DMS79 (cell line): ENCODE measurements around the gene INVS.
A peak's percentile ranks its signal among the peaks of the same experiment; 100 is the strongest.
"Not testable (repeated sequence)": the region's sequence is repeated elsewhere in the genome, so short reads cannot be mapped to it uniquely, and the experiment has no call there.

ENCODE experiments used
- DNase-seq: peaks from one replicate; lab custom pipeline; 2025; lab: John Stamatoyannopoulos, UW

Gene INVS

DNA sequence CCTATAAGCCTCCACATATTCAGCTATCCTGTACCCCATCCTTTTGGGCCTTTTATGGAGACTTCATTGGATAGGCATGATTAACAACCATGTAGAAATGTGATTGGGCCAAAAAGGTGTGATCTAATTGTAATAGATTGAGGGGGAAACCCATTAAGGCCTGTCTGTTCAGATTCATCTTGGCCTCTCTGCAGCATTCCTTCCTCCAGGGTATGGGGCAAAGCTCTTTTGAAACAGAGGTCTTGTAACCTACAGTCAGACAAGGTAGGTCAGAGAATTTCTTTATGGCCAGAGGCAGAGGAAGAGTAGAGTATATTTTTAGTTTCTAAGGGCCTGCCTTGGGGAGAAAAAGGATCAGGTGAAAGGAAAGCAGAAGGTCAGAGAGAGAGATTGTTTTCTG, 98.5 kb downstream of the INVS start:
- DNase-seq, result no peak

DNA sequence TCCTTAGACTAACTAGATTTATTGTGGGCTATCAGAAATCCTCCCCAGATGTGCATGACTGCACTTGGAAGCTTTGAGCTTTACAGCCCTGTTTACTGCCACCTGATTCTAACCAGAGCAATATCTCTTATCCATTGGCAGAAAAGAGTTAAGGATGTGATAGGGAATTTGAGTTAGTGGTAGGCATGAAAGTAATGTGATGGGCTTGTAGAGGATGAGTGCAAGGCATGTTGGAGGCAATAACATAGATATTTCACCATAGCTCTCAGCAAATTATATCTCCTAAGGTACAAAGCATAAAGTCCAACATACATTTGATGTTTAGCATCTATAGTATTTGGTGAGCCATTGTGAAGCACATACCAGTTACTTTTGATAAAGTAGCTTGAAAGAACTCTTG, 103.8 kb downstream of the INVS start:
- DNase-seq, result no peak

DNA sequence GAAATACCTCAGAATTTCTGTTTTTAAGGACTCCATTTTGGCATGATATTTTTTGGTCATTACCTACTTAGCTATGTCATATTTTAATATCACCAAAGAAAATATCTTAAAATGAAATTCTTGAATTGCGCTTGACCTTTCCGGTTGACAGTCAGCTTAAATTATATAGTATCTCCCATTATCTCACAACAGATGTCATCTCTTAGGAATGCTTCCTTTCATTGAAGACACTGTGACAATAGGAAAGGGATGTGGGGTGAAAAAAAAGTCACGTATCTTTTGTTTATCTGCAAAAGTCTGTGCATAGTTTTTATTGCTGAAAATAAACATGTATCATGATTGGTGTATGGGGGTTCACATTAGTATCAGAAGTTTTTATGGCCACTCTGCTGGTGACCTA, 105.8 kb downstream of the INVS start:
- no peak for DNase-seq

DNA sequence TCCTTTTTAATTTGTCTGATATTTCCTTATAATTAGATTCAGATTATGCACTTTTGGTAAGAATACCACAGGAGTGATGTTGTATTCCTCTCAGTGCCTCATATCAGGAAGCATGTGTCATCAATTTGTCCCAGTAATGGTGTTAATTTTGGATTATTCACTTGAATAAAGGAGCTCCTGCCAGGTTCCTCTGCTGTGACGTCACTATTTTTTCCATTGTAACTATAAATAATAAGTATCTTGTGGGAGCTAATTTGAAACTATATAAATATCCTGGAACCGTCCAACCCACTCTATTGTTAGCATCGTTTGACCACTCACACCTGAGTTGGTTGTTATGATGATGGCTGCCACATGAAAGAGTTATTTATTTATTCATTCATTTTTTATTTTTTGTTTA, 107.9 kb downstream of the INVS start:
- DNase-seq, result no peak

DNA sequence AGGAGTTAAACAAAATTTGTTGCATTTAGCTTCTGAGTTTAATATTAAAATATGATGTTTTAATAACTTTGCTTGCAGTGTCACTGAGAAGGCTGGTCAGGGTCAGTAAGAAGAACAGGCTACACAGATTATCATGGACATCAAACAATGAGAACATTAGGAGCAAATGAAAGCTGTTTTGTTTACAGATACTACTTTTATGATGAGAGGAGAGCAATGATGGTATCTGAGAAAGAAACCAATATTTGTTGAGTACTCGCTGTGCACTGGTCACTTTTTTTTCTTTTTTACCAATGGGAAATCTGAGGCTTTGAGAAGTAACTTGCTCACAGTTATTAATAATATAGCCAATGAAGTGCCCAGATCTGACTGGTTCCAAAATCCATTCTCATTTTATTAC, 109.6 kb downstream of the INVS start:
- no peak for DNase-seq

DNA sequence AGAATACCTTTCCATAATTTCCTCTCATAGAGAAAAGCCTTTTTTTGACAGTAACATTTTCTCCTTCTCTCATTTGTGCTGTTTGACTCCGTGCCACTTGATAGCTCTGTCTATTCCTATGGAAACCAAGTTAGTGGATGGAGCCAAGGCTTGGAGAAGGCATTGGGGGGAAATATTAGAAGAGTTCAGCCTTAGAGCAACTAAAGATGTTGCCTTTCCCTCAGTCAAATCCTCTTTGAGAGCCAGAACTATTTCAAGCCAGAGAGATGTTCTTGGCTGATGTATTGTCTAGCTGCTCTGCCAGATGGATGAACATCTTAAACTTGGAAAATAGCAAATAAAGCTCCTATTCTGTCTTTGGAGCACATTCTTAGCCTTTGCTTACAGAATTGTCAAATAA, 112.4 kb downstream of the INVS start:
- no peak for DNase-seq

DNA sequence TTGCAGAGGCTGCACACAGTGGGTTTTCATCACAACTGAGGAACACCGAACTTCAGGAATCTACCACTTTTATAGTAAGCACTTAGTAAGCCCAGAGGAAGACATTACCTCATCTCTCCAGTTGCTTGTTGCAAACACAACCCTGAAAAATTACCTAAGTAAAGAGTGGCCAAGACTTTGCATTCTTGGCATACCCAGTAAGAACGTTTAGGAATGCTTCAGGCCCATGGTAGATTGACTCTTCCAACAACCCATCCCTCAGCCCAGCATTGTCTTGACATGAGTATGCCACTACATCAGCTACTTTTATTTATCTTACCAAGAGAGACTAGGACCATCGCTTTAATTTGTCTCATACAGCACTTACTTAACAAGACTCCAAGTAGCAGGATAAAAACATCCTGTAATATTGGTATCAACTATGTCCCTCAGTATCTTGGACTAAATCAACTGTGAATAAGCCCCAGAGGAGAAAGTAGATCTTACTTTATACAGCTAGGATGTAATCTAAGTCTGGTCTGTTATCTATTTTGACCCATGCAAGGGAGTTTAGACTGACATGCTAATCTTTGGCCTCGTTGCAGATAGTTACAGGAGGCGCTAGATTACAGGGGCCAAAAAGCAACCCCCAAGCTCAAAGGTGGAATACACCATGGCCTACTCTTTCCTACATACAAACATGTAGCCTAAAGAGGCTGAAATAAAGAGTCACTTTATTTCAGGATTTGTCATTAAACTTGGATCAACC, 114.9 kb downstream of the INVS start:
- DNase-seq, result no peak

DNA sequence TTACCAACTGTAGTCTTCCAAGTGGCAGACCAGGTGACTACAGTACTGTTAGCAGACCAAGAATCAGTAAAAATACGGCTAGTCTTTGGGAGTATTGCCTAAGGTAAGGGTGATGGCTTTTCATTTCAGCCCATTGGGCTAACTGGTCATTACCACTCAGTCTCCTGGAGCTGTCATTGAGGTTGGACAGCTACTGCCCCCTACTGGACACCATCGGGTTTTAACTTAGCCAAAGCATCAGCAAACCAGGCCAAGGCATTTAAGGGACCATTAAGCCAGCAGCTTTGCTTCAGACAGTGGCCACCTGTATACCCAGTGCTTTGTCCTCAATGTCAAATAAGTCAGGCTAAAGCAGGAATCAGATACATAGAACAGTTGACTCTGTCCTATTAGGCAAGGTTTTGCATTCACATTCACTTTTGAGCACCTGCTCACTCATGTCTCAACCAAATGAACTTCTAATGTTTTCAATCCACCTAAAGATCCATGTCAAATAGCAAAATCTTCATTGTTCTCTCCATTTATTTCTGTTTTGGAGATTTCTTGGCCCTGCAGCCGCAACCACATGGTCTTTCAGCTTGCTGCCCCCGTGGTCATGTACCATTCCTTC, 117.2 kb downstream of the INVS start:
- no peak for DNase-seq

DNA sequence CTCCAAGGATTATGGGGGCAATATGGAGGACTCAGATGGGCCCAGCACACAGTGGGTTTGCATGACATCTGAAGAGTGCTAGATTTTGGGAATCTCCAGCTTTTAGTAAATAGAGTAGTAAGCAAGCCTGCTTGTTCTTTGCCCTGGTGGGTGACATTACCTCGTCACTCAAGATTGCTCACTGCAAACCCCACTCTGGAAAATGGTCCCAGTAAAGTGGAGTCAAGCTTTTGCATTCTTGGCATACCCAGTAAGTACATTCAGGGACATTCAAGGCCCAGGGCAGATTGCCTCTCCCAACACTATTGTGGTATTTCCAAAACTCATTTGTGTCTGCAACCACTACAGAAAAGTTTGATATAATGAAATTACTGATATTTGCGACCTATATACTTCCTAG, 118.5 kb downstream of the INVS start:
- no peak for DNase-seq

DNA sequence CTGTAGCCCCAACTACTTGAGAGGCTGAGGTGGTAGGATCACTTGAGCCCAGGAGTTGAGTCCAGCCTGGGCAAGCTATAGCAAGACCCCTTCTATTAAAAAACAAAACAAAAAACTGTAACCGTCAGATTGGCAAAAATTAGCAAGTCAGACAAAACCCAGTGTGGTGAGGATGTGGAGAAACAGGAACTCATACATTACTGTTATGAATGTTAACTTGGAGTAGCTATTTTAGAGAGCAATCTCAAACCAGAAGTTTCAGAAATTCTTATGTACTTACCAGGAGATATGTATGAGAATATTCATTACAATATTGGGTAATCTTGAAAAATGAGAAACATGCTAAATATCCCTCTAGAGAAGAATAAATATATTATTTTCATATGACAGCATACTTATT, 120.3 kb downstream of the INVS start:
- DNase-seq, result no peak

DNA sequence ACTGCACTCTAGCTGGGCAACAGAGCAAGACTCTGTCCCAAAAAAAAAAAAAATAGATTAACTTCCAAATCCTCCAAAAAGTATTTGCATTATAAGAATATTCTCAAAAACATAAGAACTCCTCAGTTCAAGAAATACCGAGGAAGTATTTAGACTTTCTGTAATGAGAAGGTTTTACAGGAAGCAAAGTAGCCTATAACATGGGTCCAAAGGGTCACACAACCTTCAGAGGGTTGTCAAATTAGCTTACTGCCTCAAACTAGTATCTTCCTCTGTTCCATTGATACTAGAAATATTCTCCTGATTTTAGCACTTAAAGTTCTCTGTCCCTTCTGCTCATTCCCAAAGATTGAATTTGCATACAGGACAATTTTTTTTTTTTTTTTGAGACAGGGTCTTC, 121.9 kb downstream of the INVS start:
- no peak for DNase-seq

DNA sequence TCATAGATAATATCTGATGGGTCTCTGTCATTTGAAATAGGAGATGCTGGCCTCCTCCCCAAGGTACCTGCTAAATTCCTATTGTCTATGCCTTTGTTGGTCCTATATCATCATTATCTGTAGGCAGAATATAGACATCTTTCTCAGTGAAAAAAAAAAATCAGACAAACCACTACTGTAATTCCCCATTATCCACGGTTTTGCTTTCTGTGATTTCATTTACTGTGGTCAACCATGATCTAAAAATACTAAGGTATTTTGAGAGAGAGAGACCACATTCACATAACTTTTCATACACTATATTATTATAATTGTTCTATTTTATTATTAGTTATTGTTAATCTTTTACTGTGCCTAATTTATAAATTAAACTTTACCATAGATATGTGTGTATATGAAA, 122.5 kb downstream of the INVS start:
- DNase-seq, result no peak

DNA sequence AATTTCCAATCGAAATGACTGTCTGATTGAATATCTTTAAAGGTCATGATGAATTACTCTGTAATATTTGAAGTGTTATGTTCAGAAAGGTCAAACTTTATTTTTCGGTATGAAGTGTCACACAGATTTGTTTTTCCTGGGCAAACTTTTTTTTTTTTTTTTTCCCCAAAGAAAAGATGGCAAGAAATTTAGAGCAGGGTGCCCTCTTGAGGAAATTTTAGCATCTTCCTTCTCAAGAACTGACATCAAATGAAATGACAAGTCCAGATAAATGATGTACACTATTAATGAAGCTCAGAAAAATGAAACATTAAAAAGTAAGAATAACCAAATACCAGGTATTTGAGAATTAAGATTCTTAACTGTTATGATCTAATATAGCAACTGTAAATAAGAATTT, 123.6 kb downstream of the INVS start:
- DNase-seq, result no peak

DNA sequence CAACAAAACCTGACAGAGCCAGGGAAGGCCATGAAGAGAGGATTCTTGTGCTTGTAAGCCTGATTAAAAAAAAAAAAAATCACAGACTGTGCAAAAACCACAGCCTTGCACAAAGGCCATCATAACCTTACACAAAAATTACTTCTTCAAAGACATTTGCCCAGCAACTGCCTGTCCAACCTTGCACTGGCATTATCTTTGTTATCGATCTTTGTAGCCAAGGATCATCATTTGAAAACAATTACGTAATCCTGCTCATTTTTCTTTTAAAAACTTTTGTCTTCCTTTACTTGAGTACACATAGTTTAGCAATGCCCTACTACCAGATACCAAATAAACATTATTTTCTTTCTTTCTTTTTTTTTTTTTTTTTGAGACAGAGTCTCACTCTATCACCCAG, 128.6 kb downstream of the INVS start:
- no peak for DNase-seq

DNA sequence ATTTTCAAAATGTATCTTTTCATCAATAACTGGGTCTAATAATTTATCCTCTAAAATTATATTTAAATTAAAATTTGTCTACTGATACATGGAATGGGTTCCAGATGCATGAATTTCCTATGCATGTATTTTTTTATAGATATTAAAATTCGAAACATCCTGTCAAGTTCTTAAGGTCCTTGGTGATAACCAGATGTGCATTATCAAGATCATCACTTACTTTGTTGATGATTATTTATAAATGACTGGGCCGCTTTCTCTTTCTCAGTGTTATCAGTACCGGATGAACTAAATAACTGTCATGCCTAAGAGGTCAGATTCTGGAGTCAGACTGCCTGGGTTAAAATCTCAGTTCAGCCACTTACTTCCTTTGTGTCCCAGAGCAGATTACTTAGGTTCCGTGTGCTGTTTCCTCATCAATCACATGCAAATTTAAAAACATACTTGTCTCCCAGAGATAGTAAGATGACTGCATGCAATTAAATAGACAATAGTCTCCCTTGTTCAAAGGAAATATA, 129.4 kb downstream of the INVS start:
- DNase-seq, result no peak

DNA sequence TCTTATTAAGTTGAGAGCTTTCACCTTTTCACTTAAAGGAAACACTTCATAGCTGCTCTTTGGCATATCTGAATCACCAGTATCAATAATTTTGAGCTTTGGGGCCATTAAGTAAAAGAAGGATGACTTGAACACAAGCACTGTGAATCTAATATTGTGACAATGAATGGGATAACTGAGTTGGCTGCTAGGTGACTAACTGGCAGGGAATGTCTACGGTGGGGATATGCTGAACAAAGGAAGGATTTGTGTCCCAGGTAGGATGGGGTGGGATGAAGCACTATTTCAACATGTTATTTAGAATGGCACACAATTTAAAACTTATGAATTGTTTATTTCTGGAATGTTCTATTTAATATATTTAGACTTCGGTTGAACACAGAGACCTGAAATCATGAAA, 130.1 kb downstream of the INVS start:
- no peak for DNase-seq

DNA sequence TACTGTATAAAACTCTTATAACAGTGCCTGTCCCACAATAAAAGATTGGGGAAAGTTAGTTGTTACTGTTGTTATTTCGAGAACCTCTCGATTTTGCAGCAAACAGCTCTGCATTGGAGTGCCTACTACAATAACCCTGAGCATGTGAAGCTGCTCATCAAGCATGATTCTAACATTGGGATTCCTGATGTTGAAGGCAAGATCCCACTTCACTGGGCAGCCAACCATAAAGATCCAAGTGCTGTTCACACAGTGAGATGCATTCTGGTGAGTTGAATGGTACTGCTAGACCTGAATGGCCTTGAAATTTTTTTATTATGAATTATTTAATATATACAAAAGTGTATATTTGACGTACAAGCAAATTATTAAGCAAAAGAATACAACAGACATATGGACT, 130.5 kb downstream of the INVS start:
- DNase-seq, result peak; percentile 34

DNA sequence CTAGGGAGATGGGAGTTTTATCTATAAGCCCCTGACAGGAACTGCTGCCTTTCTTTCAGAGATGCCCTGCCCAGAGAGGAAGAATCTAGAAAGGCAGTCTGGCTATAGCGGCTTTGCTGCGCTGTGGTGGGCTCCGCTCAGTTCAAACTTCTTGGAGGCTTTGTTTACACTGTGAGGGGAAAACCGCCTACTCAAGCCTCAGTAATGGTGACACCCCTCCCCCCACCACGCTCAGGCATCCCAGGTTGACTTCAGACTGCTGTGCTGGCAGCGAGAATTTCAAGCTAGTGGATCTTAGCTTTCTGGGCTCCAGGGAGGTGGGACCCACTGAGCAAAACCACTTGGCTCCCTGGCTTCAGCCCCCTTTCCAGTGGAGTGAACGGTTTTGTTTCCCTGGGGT, 137.9 kb downstream of the INVS start:
- not testable (repeated sequence) for DNase-seq

DNA sequence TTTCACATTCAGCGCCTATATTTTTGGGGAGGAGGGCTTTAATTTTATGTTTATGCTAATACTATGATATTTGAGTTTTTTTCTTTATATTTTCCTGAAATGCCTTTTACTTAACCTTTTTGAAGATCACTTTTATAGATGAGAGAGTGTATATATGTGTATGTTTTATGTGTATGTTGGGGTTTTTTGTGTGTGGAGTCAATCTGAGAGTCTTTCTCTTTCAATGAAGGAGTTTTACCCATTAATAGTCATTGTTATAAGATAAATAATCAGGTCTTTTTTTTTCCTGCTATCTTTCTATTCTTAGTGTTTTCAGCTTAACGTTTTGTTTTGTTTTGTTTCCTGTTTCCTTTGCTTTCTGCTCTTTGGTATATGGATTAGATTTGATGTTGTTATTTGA, 141.5 kb downstream of the INVS start:
- DNase-seq, result no peak

DNA sequence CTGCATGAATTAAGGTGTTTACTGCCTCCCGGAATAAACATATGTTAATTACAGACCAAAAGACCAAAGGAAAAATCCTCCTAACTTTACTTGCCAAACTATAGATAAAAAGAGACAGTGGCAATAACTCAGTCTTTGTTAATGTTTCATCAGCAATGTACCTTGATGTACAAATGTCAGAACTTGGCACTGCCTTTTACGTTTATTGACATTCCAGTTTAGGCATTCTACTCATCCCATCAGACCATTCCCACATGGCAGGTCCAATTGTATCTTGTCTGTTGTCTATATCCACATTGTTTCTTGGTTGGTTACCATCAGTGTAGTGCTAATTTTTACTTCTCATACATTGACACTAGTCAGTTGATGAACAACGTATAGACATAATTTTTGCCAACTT, 168.2 kb downstream of the INVS start:
- DNase-seq, result no peak

DNA sequence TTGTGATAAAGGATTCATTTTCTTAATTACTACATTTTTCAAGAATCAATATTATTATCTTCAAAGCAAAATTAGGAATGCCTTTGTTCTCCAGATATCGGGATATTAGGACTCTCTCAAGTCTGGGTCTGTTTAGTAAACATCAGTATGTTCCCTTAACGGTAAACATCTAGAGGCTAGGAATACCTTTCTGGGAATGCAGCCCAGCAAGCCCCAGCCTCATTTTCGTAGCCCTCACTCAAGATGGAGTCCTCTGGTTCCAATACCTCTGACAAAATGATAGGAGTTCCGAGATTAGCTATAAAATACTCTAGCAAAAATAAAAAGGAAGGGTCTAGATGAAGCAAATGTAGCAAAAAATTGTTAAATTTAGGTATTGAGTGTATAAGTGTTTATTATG, 169.2 kb downstream of the INVS start:
- DNase-seq, result no peak

DNA sequence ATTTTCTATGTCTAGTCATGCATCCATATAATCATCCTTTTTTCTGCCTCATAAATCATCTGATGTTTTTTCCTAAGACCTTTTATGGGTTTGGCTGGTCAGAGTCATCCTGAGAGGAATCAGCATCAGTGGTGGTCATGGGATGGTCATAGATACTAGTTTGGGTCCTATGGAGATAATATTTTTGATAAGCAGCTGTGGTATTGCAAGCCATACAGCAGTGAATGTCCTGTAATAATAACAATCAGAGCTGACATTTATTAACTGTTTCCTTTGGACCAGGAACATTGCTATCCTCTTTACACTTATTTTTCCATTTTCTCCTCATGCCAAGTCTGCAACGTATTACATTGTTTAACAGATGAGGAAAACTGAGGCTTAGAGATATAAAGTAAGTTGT, 170.6 kb downstream of the INVS start:
- DNase-seq, result no peak

DNA sequence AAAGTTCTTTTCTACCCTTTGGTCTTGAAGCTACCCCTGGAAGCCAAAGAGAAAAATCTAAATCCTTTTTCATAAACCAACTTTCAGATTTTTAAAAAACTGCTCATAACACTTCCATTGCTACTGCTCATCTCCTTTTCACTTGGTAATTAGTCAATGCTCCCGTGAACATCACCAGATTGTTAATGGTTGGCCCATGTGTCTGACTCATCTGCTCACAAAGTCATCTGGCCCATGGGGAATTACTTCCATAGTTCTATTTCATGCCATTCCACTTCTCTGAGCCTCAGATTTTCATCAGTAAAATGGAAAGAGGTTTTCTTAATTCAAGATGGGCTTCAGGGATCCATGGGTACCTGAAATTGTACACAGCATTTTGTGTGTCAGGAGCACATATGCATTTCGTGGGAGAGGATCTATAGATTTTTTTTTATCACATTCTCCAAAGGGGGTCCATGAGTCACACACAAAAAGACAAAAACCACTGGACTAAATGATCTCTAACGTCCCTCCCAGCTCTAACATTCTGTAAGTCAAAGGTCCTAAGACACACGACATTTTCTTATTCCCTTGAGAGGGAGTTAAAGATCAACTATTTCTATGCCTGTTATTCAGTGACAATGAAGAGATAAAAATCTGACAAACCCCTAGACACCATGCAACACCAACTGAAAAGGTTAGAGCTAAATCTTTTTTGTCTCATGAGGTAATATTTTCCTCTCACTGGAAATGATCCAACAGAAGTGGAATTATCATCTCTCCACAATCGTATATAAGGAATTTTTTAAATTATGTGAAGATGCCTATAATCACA, 178.3 kb downstream of the INVS start:
- DNase-seq, result no peak
